ENCODE measurements around the gene HS1BP3. TPM values are rescaled to one million over a fixed set of nuclear protein-coding genes. Genes with fewer than 3 reads are reported as not detected.

HS1BP3 gene
- total RNA-seq, 1 donor from 2014 or later: 33.6 TPM

DNA sequence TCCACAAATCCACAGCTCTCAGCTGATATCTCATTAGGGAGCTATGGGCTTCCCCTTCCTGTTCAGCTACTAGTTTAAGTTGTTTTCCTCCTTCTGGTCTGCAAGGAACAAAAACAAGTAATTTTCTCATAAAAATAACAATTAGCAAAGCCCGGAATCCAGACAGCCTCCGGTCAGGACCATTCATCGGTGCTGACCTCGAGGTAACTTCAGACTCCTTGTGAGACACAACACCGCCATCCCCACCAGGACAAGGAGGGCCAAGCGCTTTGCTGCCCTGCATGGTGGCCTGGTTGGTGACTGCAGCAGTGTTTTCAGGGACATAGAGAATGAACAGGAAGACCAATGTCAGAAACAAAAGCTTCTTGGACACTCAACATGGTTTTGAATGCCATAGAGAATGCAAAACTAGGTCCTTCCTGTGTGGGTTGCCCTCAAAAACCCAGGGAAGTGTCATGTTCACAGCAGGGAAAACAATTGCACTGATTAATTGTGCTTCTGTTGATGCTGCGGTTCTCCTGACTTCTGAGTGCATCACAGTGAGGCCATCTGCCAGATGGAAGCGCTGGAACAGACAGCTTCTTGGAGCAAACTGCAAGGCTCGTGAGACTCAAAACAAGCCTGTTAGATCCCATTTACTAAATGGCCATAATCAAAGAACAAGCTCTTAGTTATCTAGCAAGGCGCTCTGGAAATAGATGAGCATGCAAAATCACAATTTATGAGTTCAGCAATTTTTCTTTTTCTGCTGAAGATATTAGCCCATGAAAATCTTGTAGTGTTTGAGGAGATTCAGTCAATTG lies 77.1 kb downstream of the HS1BP3 start:
- peaks cover 89% of the 10 kb centered on the region for H3K4me1 Mint-ChIP-seq (ENCODE audit: unreplicated experiment)
- no peaks in the 10 kb centered on the region for H3K9me3 Mint-ChIP-seq (ENCODE audit: unreplicated experiment)
- TF ChIP-seq, protein P1, sequence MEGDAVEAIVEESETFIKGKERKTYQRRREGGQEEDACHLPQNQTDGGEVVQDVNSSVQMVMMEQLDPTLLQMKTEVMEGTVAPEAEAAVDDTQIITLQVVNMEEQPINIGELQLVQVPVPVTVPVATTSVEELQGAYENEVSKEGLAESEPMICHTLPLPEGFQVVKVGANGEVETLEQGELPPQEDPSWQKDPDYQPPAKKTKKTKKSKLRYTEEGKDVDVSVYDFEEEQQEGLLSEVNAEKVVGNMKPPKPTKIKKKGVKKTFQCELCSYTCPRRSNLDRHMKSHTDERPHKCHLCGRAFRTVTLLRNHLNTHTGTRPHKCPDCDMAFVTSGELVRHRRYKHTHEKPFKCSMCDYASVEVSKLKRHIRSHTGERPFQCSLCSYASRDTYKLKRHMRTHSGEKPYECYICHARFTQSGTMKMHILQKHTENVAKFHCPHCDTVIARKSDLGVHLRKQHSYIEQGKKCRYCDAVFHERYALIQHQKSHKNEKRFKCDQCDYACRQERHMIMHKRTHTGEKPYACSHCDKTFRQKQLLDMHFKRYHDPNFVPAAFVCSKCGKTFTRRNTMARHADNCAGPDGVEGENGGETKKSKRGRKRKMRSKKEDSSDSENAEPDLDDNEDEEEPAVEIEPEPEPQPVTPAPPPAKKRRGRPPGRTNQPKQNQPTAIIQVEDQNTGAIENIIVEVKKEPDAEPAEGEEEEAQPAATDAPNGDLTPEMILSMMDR (IDR thresholded peaks at IDR 0.05; ENCODE audit: unreplicated experiment): no peak
- peaks cover 12% of the 10 kb centered on the region for H3K27me3 Mint-ChIP-seq (ENCODE audit: unreplicated experiment)
- H3K4me3 Mint-ChIP-seq (ENCODE audit: unreplicated experiment): no peak overlapping the region
- peak overlapping the region; percentile 72 for H3K27ac Mint-ChIP-seq (ENCODE audit: unreplicated experiment)
- no peak for DNase-seq (ENCODE audit: low spot score)
- peaks cover 4% of the 10 kb centered on the region for H3K36me3 Mint-ChIP-seq (ENCODE audit: low read depth, unreplicated experiment)

DNA sequence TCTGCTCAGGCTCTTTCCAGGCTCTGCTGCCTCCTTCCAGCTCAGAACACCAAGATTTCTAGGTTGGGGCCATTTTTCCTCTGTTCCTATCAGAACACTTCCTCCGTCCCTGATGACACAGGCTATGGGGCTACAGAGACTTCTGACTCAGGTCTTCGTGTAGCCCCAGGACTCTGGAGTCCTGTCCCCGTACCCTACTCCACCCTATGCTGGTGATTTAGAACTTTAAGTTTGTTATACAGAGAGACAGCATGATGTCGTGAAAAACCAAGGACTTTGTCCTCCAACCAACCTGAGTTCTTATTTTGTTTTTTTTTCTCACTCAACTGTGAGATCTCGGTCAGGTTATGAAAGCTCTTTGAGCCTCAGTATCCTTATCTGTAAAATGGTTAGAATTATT lies 78.7 kb downstream of the HS1BP3 start:
- Mint-ChIP-seq H3K36me3 (ENCODE audit: low read depth, unreplicated experiment) (peaks cover 4% of the 10 kb centered on the region), H3K27me3 (ENCODE audit: unreplicated experiment) (peaks cover 14% of the 10 kb centered on the region), H3K4me1 (ENCODE audit: unreplicated experiment) (peaks cover 93% of the 10 kb centered on the region), H3K4me3 (ENCODE audit: unreplicated experiment) (peak overlapping the region; percentile 35), H3K27ac (ENCODE audit: unreplicated experiment) (peak overlapping the region; percentile 74), H3K9me3 (ENCODE audit: unreplicated experiment) (no peaks in the 10 kb centered on the region)
- no peak for DNase-seq (ENCODE audit: low spot score)
- TF ChIP-seq, protein P1 (IDR thresholded peaks at IDR 0.05; ENCODE audit: unreplicated experiment): no peak

DNA sequence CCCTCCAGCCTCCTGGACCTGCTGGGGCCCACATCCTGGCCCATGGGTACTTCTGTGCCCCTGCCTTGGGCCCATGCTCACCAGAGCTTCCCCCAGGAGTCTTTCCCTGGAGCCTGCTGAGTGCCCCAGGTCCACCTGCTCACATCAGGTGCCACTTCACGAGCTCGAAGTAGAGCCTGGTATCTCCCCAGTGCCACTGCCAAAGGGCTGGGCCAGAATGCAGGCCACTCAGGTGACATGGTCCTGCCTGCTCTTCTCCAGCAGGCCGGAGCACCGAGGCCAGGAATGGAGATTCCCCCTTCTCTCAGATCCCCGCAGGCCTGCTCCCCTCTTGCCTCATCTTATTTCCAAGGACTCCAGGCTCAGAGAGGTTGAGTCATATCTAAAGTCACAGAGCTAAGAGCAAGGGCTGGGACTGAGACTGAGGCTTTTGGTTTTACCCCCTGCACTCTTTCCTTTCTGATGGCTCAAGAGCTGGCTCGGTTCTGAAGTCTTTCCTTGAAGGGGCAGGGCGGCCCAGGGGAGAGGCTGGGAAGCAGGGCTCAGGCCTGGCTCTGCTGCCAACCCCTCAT lies 79.2 kb downstream of the HS1BP3 start:
- no peaks in the 10 kb centered on the region for H3K9me3 Mint-ChIP-seq (ENCODE audit: unreplicated experiment)
- peak overlapping the region; percentile 35 for H3K4me3 Mint-ChIP-seq (ENCODE audit: unreplicated experiment)
- no peak for DNase-seq (ENCODE audit: low spot score)
- peaks cover 4% of the 10 kb centered on the region for H3K36me3 Mint-ChIP-seq (ENCODE audit: low read depth, unreplicated experiment)
- H3K27ac Mint-ChIP-seq (ENCODE audit: unreplicated experiment): peak overlapping the region; percentile 74
- H3K27me3 Mint-ChIP-seq (ENCODE audit: unreplicated experiment): peaks cover 14% of the 10 kb centered on the region
- peaks cover 93% of the 10 kb centered on the region for H3K4me1 Mint-ChIP-seq (ENCODE audit: unreplicated experiment)
- TF ChIP-seq, protein P1 (IDR thresholded peaks at IDR 0.05; ENCODE audit: unreplicated experiment): no peak

DNA sequence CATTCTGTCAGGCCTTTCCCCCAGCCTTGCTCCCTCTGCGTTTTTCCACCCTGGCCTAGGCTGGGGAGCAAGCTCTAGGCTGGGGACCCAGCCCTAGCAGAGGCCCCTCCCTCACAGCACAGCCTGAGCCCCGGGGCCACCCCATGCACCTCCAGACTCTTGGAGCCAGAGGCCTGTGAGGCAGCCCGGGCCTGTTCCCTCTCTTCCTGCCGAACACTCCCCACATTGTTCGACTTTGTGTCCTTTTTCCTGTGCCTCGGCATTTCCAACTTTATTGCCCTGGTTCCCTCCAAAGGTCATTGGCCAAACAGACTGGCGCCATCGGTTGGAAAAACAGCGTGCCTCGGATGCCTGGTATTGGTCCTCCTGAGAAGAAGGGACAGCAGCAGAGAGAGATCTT lies 79.7 kb downstream of the HS1BP3 start:
- H3K36me3 Mint-ChIP-seq (ENCODE audit: low read depth, unreplicated experiment): peaks cover 4% of the 10 kb centered on the region
- H3K4me3 Mint-ChIP-seq (ENCODE audit: unreplicated experiment): no peak overlapping the region
- TF ChIP-seq, protein P1 (IDR thresholded peaks at IDR 0.05; ENCODE audit: unreplicated experiment): no peak
- peaks cover 88% of the 10 kb centered on the region for H3K4me1 Mint-ChIP-seq (ENCODE audit: unreplicated experiment)
- no peak for DNase-seq (ENCODE audit: low spot score)
- peaks cover 16% of the 10 kb centered on the region for H3K27me3 Mint-ChIP-seq (ENCODE audit: unreplicated experiment)
- H3K27ac Mint-ChIP-seq (ENCODE audit: unreplicated experiment): peak overlapping the region; percentile 72
- no peaks in the 10 kb centered on the region for H3K9me3 Mint-ChIP-seq (ENCODE audit: unreplicated experiment)

DNA sequence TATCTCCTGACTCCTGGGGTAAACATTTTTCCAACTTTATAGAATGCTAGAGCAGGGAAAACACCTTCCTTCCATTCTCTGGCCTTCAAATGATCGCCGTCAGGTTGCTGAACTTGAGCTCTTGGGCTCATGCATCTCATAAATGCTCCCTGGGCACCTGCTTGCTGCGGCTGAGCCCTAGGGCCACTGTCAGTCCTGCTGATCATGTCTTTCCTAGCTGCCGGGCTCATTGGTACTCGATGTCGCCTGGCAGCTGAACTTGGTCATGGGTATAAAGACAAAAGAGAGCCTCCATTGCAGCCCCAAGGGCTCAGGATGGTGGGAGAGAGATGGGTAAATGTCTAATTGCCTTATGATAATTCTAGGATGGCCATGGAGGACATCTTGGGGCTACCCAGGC lies 80.6 kb downstream of the HS1BP3 start:
- peak overlapping the region; percentile 99 for H3K27ac Mint-ChIP-seq (ENCODE audit: unreplicated experiment)
- H3K27me3 Mint-ChIP-seq (ENCODE audit: unreplicated experiment): peaks cover 16% of the 10 kb centered on the region
- H3K4me1 Mint-ChIP-seq (ENCODE audit: unreplicated experiment): peaks cover 78% of the 10 kb centered on the region
- H3K4me3 Mint-ChIP-seq (ENCODE audit: unreplicated experiment): no peak overlapping the region
- DNase-seq (ENCODE audit: low spot score): no peak
- peaks cover 4% of the 10 kb centered on the region for H3K36me3 Mint-ChIP-seq (ENCODE audit: low read depth, unreplicated experiment)
- TF ChIP-seq, protein P1 (IDR thresholded peaks at IDR 0.05; ENCODE audit: unreplicated experiment): no peak
- H3K9me3 Mint-ChIP-seq (ENCODE audit: unreplicated experiment): no peaks in the 10 kb centered on the region

Measured in endothelial cell (in vitro differentiated cells).